Mesendoderm (in vitro differentiated cells): ENCODE data around the gene ITSN1.
A peak's percentile ranks its signal among the peaks of the same experiment; 100 is the strongest.
"Not testable (repeated sequence)": the region's sequence is repeated elsewhere in the genome, so short reads cannot be mapped to it uniquely, and the experiment has no call there.

Source experiments
- DNase-seq: peaks from one replicate; pipeline ENCODE4 v3.0.0; 2013
- H2AK5ac ChIP-seq: 2 replicates; pipeline ENCODE4 v1.6.1; 2013; ENCODE audit warnings: low read length, inconsistent platforms
- H2BK120ac ChIP-seq: 2 replicates; pipeline ENCODE4 v1.6.1; 2013; ENCODE audit warnings: low read depth, mild to moderate bottlenecking, low read length, moderate library complexity, mixed read lengths
- H2BK15ac ChIP-seq: replicated peaks from 2 replicates; pipeline ENCODE4 v1.6.1; 2013; ENCODE audit warnings: low read depth, mild to moderate bottlenecking, moderate library complexity
- H2BK5ac ChIP-seq: 2 replicates; pipeline ENCODE4 v1.6.1; 2013; ENCODE audit warnings: low read length, inconsistent platforms
- H3K18ac ChIP-seq: 2 replicates; pipeline ENCODE4 v1.6.1; 2013; ENCODE audit warnings: mild to moderate bottlenecking, low read length, mixed read lengths
- H3K23ac ChIP-seq: one replicate; pipeline ENCODE4 v1.6.1; 2013; ENCODE audit warnings: low read length
- H3K27ac ChIP-seq: 2 replicates; pipeline ENCODE4 v1.5.1; 2013; ENCODE audit warnings: low read depth, mild to moderate bottlenecking, inconsistent platforms, low read length, moderate library complexity
- H3K27me3 ChIP-seq: 2 replicates; pipeline ENCODE4 v1.6.1; 2013; ENCODE audit warnings: low read length, control low read depth, mild to moderate bottlenecking, inconsistent platforms; ENCODE audit not compliant: insufficient read depth, poor library complexity
- H3K36me3 ChIP-seq: 2 replicates; pipeline ENCODE4 v1.6.1; 2013; ENCODE audit warnings: low read length, inconsistent platforms; ENCODE audit not compliant: control insufficient read depth, insufficient read depth
- H3K4ac ChIP-seq: one replicate; pipeline ENCODE4 v1.6.1; 2013; ENCODE audit warnings: low read depth, mild to moderate bottlenecking, low read length, moderate library complexity
- H3K4me1 ChIP-seq: 2 replicates; pipeline ENCODE4 v1.6.1; 2013; ENCODE audit warnings: low read depth, low read length, inconsistent platforms; ENCODE audit not compliant: control insufficient read depth
- H3K4me2 ChIP-seq: 2 replicates; pipeline ENCODE4 v1.6.1; 2013; ENCODE audit warnings: low read length
- H3K4me3 ChIP-seq: 2 replicates; pipeline ENCODE4 v1.5.1; 2013; ENCODE audit warnings: mild to moderate bottlenecking, low read length
- H3K56ac ChIP-seq: one replicate; pipeline ENCODE4 v1.6.1; 2013; ENCODE audit warnings: low read length
- H3K79me1 ChIP-seq: 2 replicates; pipeline ENCODE4 v1.6.1; 2013; ENCODE audit warnings: low read length, inconsistent platforms
- H3K79me2 ChIP-seq: 2 replicates; pipeline ENCODE4 v1.6.1; 2013; ENCODE audit warnings: mild to moderate bottlenecking, low read length; ENCODE audit not compliant: control insufficient read depth, insufficient read depth
- H3K9ac ChIP-seq: 2 replicates; pipeline ENCODE4 v1.6.1; 2013; ENCODE audit warnings: low read length, inconsistent platforms
- H4K5ac ChIP-seq: one replicate; pipeline ENCODE4 v1.6.1; 2013; ENCODE audit warnings: low read length
- H4K8ac ChIP-seq: one replicate; pipeline ENCODE4 v1.6.1; 2013; ENCODE audit warnings: low read depth, mild to moderate bottlenecking, control low read depth, low read length, moderate library complexity
- WGBS: extraction: QIAGEN DNeasy Blood & Tissue Kit; methylation state at CpG from one replicate; pipeline ENCODE4 v1.1.7; 2013; ENCODE audit warnings: low lambda C conversion rate, missing lambda C conversion rate; ENCODE audit not compliant: insufficient coverage; ENCODE audit errors: extremely low coverage; 5-methylcytosine and 5-hydroxymethylcytosine counted together

The ITSN1 gene

DNA sequence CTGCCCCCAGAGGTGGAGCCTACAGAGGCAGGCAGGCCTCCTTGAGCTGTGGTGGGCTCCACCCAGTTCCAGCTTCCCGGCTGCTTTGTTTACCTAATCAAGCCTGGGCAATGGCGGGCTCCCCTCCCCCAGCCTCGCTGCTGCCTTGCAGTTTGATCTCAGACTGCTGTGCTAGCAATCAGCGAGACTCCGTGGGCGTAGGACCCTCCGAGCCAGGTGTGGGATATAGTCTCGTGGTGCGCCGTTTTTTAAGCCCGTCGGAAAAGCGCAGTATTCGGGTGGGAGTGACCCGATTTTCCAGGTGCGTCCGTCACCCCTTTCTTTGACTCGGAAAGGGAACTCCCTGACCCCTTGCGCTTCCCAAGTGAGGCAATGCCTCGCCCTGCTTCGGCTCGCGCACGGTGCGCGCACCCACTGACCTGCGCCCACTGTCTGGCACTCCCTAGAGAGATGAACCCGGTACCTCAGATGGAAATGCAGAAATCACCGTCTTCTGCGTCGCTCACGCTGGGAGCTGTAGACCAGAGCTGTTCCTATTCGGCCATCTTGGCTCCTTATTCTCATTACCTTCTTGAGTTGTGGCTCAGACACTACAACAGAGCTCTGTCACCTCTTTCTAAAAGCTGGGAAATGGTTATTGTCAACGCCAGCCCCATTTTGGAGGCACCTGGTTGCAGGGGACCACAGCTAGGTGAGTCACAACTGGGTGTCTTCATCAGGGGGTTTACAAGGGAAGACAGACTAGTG, 288.9 kb downstream of the ITSN1 start:
- peak overlapping the region; percentile 81 for H3K56ac ChIP-seq
- not testable (repeated sequence) for H2BK15ac ChIP-seq, H3K4me1 ChIP-seq, H2AK5ac ChIP-seq, H3K79me1 ChIP-seq, H3K27me3 ChIP-seq, H3K36me3 ChIP-seq, H4K8ac ChIP-seq, H3K4me3 ChIP-seq, H3K27ac ChIP-seq, H2BK120ac ChIP-seq, H3K79me2 ChIP-seq, H3K23ac ChIP-seq
- peak overlapping the region; percentile 92 for H4K5ac ChIP-seq
- H3K18ac ChIP-seq: peak overlapping the region; percentile 33
- peak overlapping the region; percentile 67 for H3K4me2 ChIP-seq
- no CpG with 5 or more reads among the region's 34 CpGs for WGBS
- DNase-seq: peak; percentile 33
- peak overlapping the region; percentile 78 for H3K4ac ChIP-seq
- H2BK5ac ChIP-seq: peak overlapping the region; percentile 69
- H3K9ac ChIP-seq: peak overlapping the region; percentile 68

DNA sequence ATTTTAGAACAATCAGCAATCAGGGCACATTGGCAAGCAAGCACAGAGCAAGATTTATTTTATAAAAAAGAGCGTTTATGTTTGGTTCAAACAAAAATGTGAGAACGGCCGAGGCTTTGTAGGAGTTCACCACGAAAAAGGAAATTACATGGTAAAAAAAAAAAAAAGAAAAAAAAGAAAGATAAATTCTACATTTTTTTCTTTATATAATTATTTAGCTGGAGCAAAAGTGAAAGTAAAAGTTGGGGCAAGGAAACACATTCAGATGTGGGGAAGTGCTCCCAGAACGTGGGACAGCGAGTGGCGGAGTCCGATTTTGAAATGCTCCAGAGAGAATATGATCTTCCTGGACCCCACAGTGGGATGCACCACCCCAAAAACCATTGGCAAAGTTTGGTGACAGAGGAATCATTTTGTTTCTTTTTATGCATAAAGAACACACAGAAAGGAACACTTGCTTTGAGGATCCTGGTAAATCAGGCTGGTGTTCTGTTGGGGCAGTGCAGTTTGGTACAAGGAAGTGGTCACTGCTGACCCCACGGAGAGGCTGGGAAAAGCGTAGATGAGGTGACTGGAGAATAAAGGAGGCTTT, 289.6 kb downstream of the ITSN1 start:
- H2AK5ac ChIP-seq: no peak overlapping the region
- no peak overlapping the region for H3K4me3 ChIP-seq
- no peak overlapping the region for H2BK120ac ChIP-seq
- H4K8ac ChIP-seq: no peak overlapping the region
- H3K18ac ChIP-seq: peak overlapping the region; percentile 33
- peak overlapping the region; percentile 81 for H3K56ac ChIP-seq
- H3K36me3 ChIP-seq: no peaks in the 10 kb centered on the region
- H2BK5ac ChIP-seq: peak overlapping the region; percentile 69
- no peak overlapping the region for H2BK15ac ChIP-seq
- peak overlapping the region; percentile 67 for H3K4me2 ChIP-seq
- no peak overlapping the region for H3K23ac ChIP-seq
- no peak overlapping the region for H3K27ac ChIP-seq
- H3K79me1 ChIP-seq: peaks cover 4% of the 10 kb centered on the region
- H3K9ac ChIP-seq: peak overlapping the region; percentile 68
- H3K27me3 ChIP-seq: no peaks in the 10 kb centered on the region
- peak overlapping the region; percentile 92 for H4K5ac ChIP-seq
- DNase-seq: no peak
- H3K4ac ChIP-seq: peak overlapping the region; percentile 78
- no peaks in the 10 kb centered on the region for H3K79me2 ChIP-seq
- WGBS: 100% methylated on average over 4 of the region's 10 CpGs
- H3K4me1 ChIP-seq: peaks cover 2% of the 10 kb centered on the region

DNA sequence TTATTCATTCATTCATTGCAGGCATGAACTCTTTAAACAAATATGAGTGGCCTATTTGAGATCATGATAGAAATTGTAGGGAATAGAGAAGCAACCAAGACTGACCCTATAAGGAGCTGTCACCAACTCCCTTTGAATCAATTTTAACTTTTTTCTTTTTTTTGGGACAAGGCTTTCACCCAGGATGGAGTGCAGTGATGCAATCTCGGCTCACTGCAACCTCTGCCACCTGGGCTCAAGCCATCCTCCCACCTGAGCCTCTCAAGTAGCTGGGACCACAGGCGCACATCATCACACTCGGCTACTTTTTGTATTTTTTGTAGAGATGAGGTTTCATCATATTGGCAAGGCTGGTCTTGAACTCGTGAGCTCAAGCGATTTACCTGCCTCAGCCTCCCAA, 290.4 kb downstream of the ITSN1 start:
- no CpG with 5 or more reads among the region's 5 CpGs for WGBS
- peak overlapping the region; percentile 31 for H3K4ac ChIP-seq
- H4K8ac ChIP-seq: no peak overlapping the region
- H3K4me2 ChIP-seq: no peak overlapping the region
- H3K4me1 ChIP-seq: peaks cover 2% of the 10 kb centered on the region
- H3K27ac ChIP-seq: no peak overlapping the region
- H4K5ac ChIP-seq: no peak overlapping the region
- no peak for DNase-seq
- no peak overlapping the region for H3K18ac ChIP-seq
- no peak overlapping the region for H3K4me3 ChIP-seq
- no peak overlapping the region for H2AK5ac ChIP-seq
- no peaks in the 10 kb centered on the region for H3K36me3 ChIP-seq
- no peak overlapping the region for H2BK5ac ChIP-seq
- H2BK120ac ChIP-seq: no peak overlapping the region
- no peak overlapping the region for H2BK15ac ChIP-seq
- no peak overlapping the region for H3K56ac ChIP-seq
- peaks cover 4% of the 10 kb centered on the region for H3K79me1 ChIP-seq
- no peaks in the 10 kb centered on the region for H3K27me3 ChIP-seq
- H3K23ac ChIP-seq: no peak overlapping the region
- H3K79me2 ChIP-seq: no peaks in the 10 kb centered on the region
- no peak overlapping the region for H3K9ac ChIP-seq

DNA sequence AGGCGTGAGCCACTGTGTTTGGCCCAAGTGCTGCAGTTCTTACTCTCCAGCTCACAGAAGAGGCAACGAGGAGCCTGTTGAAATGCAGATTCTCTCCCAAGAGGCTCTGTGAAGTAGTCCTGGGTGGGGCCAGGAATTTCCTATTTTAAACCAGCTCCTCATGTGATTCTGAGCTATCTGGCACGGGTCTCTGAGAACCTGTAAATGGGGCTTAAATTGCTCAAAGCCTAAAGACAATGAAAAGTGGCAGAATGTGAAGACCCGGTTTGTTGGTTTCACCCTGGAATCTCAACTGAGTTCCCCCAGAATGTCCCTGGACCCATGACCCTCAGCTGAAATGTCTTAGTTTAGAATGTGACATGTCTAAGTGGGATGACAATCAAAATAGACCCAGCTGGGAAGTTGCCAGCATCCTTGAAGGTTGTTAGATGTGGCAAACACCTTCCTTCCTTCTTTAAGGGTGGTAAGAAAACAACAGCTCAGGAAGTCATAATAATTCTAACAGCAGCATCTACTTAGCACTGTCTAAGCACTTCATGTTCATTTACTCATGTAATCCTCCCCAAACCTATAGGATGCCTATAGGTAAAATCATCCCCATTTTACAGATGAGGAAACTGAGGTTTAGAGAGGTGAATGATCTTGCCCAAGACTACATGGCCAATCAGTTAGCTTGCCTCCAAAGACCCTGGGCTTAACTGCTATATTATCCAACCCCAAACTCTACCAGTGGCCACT, 294.2 kb downstream of the ITSN1 start:
- Histone ChIP-seq H3K56ac (no peak overlapping the region), H3K9ac (no peak overlapping the region), H3K4ac (no peak overlapping the region), H2BK5ac (no peak overlapping the region), H3K27me3 (no peaks in the 10 kb centered on the region), H3K27ac (no peak overlapping the region), H2BK120ac (no peak overlapping the region), H3K36me3 (no peaks in the 10 kb centered on the region), H4K5ac (no peak overlapping the region), H2AK5ac (no peak overlapping the region), H3K4me1 (peaks cover 2% of the 10 kb centered on the region), H4K8ac (no peak overlapping the region), H3K79me1 (peaks cover 4% of the 10 kb centered on the region), H3K4me2 (no peak overlapping the region), H3K23ac (no peak overlapping the region), H3K18ac (no peak overlapping the region), H2BK15ac (no peak overlapping the region), H3K4me3 (no peak overlapping the region), H3K79me2 (no peaks in the 10 kb centered on the region)
- DNase-seq: peak; percentile 32
- WGBS: no CpG with 5 or more reads among the region's 4 CpGs

DNA sequence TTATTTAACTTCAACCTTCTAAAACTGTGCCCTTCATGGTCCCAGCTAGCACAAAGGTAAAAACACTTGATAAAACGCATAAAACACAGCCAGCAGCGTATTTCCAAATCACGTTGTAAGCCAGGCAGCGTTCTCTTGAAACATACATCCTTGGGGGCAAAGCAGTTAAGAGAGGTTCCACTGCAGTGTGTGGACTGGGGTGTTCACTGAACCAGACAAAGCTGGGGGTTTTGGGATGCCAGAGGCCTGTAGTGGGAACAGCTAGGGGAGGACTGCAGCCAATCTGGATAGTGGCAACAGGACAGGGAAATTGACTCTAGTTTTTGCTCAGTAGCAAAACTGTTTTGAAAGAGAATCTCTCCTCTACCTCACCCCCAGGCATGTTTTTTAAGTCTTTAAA, 294.8 kb downstream of the ITSN1 start:
- Histone ChIP-seq H3K79me2 (no peaks in the 10 kb centered on the region), H2BK120ac (no peak overlapping the region), H3K4me3 (no peak overlapping the region), H3K18ac (no peak overlapping the region), H3K23ac (no peak overlapping the region), H3K4ac (no peak overlapping the region), H3K56ac (no peak overlapping the region), H3K27me3 (no peaks in the 10 kb centered on the region), H3K4me2 (no peak overlapping the region), H4K5ac (no peak overlapping the region), H4K8ac (no peak overlapping the region), H3K36me3 (no peaks in the 10 kb centered on the region), H3K9ac (no peak overlapping the region), H2BK15ac (no peak overlapping the region), H3K4me1 (peaks cover under 1% of the 10 kb centered on the region), H3K27ac (no peak overlapping the region), H3K79me1 (peaks cover 2% of the 10 kb centered on the region), H2BK5ac (no peak overlapping the region), H2AK5ac (no peak overlapping the region)
- no CpG with 5 or more reads among the region's 4 CpGs for WGBS
- DNase-seq: no peak
